GM19455 (cell line): ENCODE data around the gene CTBP1.
A peak's percentile ranks its signal among the peaks of the same experiment; 100 is the strongest.

Experiments used
- ATAC-seq: cut with Tn5 transposase; IDR thresholded peaks from one replicate; pipeline ENCODE4 v1.9.1; 2021; ENCODE audit not compliant: unreplicated experiment

Gene CTBP1

DNA sequence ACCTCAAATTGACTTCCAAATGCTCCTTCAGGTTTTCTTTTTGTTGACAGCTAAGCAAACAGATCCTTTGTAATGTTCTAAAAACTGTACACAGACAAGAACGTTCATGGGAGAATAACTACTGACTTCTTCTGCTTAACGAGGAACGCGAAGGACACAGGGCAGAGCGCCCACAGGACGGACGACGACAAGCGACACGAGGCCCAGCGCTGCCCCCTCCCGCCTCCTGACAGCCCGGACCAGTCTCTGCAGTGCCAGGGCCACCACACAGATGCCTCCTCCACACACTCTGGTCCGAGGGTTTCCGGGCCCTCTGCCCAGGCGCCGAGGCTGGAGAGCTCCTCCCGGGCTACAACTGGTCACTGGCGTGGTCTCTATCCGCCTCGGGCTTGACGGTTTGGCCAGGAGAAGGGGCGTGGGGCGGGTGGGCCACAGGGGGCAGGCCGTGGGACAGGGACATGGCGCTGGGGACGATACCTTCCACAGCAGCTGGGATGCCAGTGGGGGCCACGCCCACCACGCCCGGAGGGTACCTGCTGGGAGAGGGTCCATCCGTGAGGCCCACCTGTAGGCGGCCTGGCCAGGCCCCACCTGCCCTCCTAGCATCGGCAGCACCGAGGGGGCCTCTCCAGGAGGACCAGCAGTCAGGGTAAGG is 36.9 kb downstream of the CTBP1 start:
- ATAC-seq, result no peak

DNA sequence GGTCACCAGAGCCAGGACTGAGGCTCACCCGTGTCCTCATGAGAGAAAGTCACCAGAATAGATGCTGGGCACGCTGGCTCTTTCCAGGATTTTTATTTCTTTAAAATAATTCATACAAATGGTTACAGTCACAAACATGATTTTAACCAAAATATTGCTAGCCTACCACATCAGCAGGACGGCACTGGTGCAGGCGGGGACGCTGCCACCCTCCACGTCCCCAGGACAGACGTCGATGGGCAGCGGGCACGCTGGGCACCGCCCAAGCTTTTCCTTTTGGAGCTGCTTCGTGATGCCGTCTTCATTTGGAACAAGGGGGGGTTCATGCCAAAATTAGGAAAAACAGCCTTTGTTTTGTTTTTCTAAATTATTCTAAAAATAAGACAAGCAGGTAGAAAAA is 37.6 kb downstream of the CTBP1 start:
- ATAC-seq, result no peak

DNA sequence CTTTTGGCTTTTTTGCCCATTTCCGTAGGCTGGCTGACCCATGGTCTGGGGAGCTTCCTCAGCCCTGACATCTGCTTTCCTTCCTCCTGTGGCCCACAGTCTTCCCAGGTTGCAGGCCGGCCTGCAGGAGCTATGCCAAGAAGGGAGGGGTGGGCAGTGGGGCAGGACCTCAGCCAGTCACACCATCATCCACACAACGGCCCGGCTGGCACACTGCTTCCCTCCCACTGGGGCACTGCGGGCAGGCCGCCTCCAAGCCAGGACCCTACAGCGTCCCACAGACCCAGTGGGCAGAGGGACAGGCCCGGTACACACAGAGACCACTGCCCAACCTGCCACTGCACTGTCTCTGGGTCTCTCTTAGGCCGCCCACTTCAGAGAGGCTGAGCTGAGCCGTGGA is 38.0 kb downstream of the CTBP1 start:
- no peak for ATAC-seq

DNA sequence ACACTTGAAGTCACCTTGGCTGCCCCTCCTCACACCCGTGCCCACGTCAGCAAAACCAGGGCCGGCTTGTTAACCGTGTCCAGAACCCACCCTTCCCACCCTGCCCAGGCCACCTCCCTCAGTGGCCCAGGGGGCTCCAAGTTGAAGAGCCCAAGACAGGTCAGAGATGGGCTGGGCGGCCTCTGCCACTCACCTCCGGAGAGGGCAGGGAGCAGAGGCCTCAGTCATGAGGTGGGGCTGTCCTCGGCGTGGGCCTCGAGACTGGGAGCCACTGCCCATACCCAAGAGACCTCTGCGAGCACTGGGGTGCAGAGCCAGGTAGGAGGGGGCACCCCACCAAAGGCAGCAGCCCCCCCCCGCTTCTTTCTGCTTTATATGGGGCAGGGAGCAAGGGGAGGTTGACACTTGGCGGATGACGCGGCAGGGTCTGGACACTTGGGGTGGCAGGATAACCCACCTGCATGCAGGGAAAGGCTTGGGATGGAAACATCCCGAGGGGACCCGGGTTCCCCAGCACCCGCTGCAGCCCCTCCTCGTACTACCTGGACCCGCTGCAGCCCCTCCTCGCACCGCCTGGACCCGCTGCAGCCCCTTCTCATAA is 38.6 kb downstream of the CTBP1 start:
- no peak for ATAC-seq

DNA sequence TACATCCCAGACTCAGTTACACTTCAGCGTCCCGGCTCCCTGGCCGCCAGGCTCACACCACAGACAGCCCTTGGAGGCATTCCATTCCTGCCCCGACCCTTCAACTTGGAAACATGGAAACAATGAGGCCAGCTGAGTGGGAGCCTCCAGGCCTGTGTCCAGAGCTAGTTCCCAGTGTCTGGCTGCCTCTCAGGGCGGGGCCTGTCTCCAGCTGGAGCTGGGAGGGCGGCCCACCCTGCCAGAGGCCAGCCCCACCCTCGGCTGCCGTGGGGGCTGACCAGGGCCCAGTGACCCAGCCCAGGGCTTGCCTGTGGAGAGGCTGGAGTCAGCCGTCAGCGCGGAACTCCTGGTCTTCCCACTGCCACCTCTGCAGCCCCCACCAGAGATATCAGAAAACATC is 39.1 kb downstream of the CTBP1 start:
- ATAC-seq, result no peak

DNA sequence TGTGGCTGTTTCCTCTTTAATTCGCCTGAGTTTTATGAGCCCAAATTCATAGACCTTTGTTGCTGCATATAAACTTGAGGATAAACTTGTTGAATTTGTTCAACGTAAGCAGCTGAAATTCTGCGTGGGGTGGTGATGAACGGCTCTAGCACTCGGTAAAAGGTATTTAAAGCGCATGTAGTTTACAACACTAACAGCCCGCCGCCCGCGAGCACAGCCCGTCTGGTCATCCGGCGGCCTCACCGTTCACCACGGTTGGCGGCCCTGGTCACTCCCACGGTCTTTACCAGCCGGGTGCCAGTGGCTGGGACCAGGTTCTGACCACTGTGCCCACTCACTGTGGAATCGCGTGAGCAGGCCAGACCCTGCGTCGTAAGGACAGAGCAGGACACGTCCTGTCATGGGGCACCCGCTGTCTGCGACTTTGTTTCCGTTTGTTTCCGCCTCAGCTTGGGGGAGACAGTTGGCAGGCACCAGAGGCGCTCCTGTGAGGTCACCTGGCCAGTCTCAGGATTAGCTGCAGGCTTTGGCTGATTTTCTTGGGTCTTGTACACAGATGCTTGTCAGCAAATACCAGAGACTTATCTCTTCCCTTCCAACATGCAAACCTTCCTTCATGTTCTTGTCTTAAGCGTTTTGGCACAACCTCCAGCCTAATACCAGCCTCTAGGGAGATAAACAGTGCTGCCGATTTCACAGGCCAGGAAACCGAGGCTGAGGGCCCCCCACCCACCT is 39.8 kb downstream of the CTBP1 start:
- no peak for ATAC-seq

DNA sequence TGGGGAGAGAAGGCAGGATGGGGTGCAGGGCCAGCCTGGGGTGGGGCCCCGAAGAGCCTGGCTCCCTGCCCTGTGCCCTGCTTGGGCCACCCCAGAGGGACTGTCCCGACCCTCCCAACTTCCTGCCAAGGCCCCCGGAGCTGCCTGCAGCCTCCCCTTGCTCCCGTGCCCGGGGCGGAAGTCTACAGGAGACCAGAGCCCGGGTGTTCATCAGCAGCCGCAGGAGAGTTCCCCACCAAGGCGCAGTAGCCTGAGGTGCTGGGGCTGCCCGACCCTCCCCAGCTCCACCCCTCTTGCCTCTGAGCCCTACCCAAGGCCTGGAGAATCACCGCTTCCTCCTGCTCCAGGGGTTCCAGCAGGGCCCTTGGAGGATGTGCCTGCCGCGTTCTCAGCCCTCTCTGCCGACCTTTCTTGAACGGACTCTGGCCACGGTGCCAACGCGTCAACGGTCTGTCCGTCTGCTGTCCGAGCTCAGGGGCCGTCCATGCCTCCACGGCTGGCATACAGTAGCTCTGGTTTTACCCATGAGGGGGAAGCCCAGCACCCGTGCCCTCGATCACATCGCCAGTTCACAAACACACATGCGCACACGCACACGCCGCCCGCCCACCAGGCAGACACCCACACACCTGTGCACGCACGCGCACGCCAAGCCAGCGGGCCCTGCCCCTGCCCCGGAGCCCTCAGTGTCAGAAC is 40.5 kb downstream of the CTBP1 start:
- ATAC-seq, result no peak

DNA sequence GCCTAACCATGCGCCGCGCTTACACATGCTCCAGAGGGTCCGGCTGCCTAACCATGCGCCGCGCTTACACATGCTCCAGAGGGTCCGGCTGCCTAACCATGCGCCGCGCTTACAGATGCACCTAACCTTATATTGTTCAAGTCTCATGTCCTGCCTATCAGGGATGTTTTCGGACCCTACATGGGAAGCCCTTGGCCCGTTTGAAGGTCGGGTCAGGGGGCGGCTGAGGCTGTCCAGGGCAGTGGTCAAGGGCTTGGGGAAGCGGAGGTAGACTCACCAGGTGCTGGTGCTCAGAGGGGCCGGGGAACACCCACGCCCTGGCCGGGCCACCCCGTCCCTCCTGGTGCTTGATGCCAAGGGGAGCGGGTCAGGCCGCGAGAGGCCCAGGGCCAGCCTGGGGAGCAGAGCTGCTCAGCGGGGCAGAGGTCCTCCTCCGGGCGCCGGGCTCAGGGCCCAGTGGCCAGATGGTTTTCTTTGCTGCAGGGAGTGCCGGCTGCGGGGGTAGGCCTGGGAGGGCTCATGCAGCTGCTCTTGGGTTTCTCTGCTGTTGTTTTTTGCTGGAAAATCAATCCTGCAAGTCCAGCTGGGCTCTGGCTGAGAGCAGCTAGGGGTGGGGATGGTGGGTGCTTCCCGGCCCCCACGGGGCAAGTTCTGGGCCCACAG is 41.2 kb downstream of the CTBP1 start:
- no peak for ATAC-seq

DNA sequence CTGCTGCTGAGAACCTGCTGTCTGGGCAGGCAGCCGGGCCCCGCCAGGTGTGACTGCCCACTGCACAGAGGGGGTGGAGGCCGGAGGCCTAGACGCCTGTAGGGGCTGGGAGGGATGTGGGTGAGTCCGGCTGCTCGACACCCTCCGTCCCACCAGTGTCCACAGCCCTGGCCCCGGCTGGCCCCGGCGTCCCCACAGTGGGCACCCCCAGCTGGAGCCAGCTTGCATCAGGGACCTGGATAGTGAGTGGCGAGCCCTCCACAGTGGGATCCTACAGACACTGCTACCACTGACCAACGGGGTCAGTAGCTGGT is 41.8 kb downstream of the CTBP1 start:
- ATAC-seq, result no peak

DNA sequence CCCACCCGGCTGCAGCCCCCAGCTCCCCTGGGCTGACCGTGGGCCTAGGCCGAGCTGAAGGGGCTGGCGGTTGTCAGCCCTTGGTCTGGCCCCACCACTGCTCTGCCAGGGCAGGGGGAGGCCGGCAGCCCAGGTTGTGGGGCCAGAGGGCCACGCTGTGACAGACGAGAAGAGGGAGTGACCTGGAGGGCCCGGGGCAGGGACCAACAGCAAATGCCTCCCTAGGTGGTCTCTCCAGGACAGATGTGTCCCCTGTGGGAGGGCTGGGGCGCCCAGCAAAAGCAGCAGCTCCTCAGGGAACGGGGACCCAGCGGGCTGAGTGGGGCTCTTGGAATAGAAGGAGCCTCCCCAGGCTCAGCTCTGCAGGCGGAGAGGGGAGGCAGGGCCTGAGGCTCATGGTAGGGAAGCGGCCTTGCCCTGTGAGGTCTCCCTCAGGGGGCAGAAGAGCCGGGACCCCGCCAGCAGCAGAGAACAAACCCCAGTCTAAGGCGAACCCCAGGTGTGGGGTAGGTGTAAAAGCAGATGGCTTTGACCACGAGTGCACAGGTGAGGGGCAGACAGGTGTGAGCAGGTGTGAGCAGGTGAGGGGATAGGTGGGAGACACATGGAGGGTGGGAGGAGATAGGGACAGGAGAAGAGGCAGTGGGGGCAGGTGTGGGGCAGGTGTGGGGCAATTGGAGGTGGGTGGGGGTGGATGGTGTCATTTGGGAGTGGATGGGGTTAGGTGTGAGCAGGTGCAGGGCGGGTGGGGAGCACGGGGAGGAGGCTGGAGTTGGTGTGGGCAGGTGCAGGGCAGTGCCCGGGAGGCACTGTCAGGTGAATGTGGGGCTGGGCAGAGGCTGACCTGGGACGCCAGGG is 42.4 kb downstream of the CTBP1 start:
- no peak for ATAC-seq

DNA sequence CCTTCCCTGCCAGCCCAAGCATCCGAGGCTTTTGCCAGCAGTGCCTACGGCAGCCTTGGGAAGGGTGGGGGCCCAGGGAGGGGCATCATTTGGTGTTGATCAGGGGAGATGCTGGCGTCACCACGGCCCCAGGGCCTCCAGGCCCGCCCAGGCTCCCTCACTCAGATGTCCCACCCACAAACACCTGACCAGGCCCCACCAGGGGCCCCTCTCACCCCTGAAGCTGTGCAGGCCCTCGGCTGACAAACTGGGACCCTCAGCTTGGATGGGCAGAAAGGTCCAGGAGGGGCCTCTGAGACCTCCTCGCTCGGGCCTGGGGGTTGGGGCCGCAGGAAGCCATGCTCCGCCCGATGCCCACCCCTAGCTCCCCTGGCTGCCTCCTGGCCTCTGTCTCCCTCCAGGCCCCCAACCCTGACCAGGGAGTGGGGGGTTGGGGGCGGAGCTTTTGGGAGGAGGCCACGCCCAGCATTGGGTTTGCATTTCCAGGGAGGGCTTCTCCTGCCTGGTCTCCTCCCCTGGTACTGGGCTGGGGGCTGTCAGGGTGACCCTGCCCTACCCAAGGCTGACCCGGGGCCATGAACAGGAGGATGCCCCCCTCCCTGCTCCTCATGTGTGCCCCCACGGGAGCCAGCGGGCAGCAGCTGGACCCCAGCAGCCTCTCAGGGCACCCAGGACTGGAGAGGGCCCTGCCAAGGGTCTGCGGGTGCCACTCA is 43.2 kb downstream of the CTBP1 start:
- ATAC-seq, result no peak

DNA sequence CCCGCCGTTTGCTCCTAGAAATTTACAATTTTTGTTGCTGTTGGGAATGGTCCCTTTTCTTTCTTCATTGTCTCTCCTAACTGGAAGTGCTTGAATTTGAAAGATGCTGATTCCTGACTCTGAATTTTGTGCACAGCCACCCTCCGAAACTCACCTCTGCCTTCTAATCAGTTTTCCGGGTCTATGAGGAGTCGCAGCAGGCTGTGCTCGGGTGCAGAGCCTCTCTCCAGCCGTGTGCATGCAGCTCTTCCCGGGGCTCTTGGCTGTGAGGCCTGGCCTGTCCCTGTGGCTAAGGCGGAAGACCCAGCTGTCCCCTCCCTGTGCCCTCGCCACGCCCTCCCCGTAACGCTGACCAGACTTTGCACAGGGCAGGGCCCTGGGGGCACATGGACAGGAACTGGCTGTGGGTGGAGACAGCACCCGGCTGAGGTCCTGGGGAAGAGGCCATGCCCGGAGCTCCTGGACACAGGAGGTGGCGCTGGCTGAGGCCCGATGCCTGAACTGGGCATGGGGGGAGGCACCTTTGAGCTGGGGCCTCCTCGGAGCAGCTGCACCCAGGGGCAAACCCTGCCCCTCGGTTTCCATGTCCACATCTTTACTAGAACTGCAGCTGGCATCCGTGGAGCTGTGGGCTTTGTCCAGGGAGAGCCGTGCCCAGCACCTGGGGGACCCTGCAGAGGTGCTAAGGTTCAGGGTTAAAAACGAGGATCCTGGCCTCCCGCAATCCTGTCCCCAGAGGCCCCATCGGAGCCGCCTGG is 43.9 kb downstream of the CTBP1 start:
- ATAC-seq, result no peak

DNA sequence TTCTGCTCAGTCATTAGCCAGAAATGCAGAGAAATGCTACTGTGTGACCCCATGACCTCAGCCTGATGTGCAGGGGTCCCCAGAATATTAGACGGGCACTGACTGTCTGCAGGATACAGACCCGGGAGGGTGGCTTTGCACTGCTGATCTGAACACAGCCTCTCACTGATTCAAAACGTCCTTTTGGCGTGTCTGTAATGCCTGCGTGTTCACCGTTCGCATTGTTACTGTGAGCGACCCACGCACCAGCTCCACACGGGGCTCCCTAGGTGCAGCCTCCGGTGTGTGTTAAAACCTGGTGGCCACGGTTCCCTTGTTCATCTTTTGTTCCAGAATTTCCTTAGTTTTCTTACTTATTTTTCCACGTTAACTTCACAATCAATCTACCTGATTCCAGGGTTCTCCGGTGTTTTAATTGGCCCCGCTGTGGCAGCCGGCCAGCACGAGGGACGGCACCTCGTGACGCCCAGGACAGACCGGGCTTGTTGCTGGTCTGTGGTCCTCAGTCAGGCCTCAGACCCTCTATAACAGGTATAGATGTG is 44.6 kb downstream of the CTBP1 start:
- no peak for ATAC-seq

DNA sequence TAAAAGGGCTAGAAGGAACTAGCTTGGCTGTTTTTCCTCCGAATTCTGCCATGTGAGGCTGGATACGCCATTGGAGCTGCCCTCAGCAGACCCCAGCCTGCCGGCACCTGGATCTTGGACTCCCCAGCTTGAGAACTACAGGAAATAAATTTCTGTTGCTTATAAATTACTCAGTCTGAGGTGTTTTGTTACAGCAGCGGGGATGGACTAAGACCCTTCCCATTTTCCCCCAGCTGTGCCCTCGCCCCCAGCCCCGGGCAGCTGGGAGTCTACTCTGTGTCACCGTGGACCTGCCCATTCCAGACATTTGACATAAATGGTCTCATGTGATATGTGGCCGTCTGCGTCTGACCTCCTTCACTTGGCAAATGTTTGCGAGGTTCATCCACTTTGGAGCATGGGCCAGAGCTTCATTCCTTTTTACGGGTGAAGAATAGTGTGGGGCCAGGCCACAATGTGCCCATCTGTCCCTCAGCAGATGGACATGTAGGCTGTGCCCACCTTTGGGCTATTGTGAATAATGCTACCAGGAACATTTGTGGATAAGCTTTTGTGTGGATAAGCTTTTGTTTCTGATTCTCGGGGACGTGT is 45.8 kb downstream of the CTBP1 start:
- ATAC-seq, result no peak

DNA sequence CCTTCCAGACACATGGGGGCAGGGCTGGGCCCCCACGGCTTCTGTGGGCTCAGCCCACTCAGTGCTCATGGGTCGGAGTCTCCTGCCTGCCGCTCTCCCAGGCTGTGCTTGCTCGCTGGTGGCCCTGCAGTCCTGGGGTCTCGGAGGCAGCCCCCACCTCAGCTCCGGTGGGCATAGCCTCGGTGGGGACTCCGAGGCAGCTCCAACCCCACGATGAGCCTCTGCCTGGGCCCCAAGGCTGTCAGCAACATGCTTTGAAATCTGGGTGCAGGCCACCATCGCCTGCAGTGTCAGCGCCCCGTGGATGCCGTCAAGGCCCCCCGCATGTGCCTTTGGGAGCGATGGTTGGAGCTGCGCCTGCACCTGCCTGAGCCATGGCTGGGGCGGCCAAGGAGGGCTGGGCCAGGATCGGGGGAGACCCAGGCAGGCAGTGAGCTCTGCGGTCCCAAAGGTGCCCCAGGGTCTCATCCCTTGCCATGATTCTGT is 46.4 kb downstream of the CTBP1 start:
- ATAC-seq, result no peak

DNA sequence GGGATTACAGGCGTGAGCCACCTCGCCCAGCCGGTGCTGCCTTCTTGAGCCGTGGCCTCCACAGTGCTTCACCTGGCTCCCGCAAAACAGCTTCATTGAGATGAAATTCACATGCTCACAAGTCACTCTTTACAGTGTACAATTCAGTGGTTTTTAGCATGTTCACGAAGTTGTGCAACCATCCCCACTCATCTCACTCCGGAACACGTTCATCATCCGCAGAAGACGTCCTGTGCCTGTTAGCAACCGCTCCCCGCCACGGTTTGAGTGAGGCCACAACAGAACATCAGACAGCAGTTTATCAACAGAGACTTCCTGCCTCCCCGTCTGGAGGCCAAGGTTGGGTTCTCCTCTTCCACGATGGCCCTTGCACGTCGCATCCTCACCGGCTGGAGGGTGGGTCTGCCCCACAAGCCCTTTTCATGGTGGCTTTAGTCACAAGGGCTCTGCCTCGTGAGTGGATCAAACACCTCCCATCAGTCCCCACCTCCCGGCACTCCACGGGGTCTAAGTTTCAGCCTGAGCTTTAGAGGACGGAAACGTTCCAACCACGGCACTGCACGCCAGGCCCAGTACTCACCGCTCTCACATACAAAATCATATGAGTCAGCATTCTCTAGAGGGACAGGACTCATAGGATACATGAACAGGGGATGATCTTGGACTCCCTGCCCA is 46.9 kb downstream of the CTBP1 start:
- ATAC-seq, result peak; percentile 36

DNA sequence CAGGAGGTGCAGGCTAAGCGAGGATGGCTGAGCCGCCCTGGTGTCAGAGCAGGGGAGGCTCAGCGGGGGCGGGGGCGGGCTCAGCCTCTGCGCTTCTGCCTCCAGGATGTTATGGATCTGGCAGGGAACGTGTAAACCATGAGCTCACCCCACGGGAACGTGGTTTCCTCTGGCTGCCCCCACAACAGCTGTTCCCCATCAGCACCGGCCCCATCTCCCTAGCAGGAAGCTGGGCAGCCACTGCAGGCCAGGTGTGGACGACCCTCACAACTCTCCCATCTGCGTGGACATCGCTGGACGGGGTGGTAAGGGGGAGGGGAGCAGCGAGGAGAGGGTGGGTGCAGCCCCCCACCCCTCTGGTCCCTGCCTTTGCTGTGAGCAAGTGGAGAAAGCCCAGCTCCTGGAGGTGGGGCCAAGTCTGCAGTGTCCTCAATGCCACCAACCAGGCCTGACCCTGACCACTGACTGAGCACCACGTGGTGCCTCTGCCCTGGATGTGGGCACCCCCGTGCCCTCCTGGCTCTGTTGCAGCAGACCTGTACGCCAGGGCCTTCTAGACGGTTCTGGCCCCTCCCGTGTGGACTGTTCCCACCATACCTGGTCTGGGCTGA is 48.4 kb downstream of the CTBP1 start:
- no peak for ATAC-seq
